ENCODE data around the gene GLIPR1L2. TPM values are rescaled to one million over a fixed set of nuclear protein-coding genes. Genes with fewer than 3 reads are reported as not detected.
"Not testable (repeated sequence)": the region's sequence is repeated elsewhere in the genome, so short reads cannot be mapped to it uniquely, and the experiment has no call there.

Gene GLIPR1L2
- total RNA-seq, 2 donors from 2014 or later = 0.16 to 0.22 TPM

DNA sequence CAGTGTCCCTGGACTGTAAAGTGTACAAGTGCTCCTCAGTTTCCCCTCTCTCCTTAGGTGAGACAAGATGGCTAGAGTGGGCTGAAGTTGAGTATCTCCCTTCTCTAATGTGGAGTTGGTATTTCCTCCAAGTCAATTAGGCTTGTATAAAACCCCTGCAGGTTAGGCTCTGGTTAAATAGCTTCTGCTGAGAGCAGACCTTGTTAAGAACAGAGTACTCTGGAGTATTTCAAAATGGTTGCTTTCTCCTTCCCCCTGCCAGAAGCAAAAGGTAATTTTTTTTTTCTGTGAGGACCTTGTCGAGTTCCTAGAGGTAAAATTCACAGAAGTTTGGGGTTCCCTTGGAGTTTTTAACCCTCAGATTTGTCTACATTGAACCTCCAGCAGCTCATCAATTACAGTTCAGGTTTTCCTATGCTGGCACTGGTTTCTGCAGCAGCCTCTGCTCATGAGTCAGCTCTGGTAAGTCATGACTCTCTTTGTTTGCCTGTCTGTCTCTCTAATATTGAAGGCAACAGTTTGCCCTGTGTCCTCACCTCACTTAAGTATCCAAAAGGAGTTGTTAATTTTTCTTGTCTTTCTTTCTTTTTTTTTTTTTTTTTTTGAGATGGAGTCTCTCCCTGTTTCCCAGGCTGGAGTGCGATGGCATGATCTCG is 61.9 kb downstream of the GLIPR1L2 start:
- Histone ChIP-seq H3K9me3 (no peaks in the 10 kb centered on the region), H3K4me1 (no peaks in the 10 kb centered on the region), H3K9ac (ENCODE audit: low read depth in 2 of 2, low read length in 2 of 2) (no peak overlapping the region), H3K4me3 (no peak overlapping the region), H3K36me3 (no peaks in the 10 kb centered on the region), H3K27me3 (no peaks in the 10 kb centered on the region), H3K27ac (no peak overlapping the region)
- DNase-seq = no peak
- no peak for TF ChIP-seq CTCF (IDR thresholded peaks at IDR 0.05)
- intact Hi-C loops (cut with DNase I) = no loop called here

GRCh38 chr12:75455839-75456238 is 65.0 kb downstream of the GLIPR1L2 start:
- no peaks in the 10 kb centered on the region for H3K9me3 ChIP-seq
- no peak for TF ChIP-seq CTCF (IDR thresholded peaks at IDR 0.05)
- DNase-seq = no peak
- no peaks in the 10 kb centered on the region for H3K4me1 ChIP-seq
- H3K36me3 ChIP-seq = no peaks in the 10 kb centered on the region
- intact Hi-C loops (cut with DNase I) = no loop called here
- H3K27me3 ChIP-seq = no peaks in the 10 kb centered on the region
- no peak overlapping the region for H3K4me3 ChIP-seq
- H3K27ac ChIP-seq = no peak overlapping the region
- no peak overlapping the region for H3K9ac ChIP-seq (ENCODE audit: low read depth in 2 of 2, low read length in 2 of 2)

DNA sequence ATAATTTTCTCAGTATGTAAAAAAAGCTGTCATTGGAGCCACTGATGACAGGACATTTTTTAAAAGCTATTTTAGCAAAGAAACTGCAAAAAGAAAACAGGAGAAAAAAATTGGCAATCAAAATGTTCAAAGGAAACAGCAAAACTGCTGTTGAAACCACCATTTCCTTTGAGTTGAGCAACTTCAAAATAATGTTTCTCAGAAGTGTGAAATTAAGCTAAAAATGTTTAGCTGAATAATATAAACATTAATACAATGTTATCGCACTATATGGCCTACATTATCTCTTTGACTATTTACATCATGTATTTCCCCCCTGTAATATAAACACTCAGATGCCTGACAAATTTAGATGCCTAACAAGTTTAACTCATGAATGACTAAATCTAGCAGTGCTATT is 66.3 kb downstream of the GLIPR1L2 start:
- Histone ChIP-seq H3K9me3 (no peaks in the 10 kb centered on the region), H3K36me3 (no peaks in the 10 kb centered on the region), H3K9ac (ENCODE audit: low read depth in 2 of 2, low read length in 2 of 2) (no peak overlapping the region), H3K4me1 (no peaks in the 10 kb centered on the region), H3K27me3 (no peaks in the 10 kb centered on the region), H3K27ac (no peak overlapping the region), H3K4me3 (no peak overlapping the region)
- no peak for DNase-seq
- TF ChIP-seq CTCF (IDR thresholded peaks at IDR 0.05) = no peak
- intact Hi-C loops (cut with DNase I) = no loop called here

- H3K36me3 ChIP-seq; H3K4me3 ChIP-seq; H3K27me3 ChIP-seq; H3K27ac ChIP-seq; H3K9ac ChIP-seq (ENCODE audit: low read depth in 2 of 2, low read length in 2 of 2); H3K4me1 ChIP-seq; DNase-seq; H3K9me3 ChIP-seq; intact Hi-C loops (cut with DNase I): not testable (repeated sequence)
Observed at GRCh38 chr12:75457866-75458265, 67.0 kb downstream of the GLIPR1L2 start.

DNA sequence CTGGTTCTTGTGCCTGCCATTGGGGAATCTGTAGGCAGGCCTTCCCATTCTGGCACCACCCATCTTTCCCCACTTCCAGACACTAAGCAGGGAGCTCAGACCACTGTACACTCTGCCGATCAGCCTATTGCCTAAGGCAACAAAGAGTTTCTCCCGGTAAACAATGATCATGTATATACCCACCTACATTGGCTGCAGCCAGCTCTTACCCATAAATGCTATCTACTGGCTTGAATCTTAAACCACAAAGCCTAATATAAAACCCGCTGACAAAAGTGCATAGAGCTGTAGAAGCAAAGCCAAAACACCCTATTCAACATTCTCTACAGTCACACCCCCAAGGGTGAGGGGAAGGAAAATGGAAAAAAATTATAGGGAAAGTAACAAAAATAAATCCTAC is 68.9 kb downstream of the GLIPR1L2 start:
- Histone ChIP-seq H3K36me3 (no peaks in the 10 kb centered on the region), H3K27ac (no peak overlapping the region), H3K27me3 (no peaks in the 10 kb centered on the region), H3K4me1 (no peaks in the 10 kb centered on the region), H3K9ac (ENCODE audit: low read depth in 2 of 2, low read length in 2 of 2) (no peak overlapping the region), H3K9me3 (no peaks in the 10 kb centered on the region), H3K4me3 (no peak overlapping the region)
- DNase-seq = no peak
- intact Hi-C loops (cut with DNase I) = no loop called here
- TF ChIP-seq CTCF (IDR thresholded peaks at IDR 0.05) = no peak

DNA sequence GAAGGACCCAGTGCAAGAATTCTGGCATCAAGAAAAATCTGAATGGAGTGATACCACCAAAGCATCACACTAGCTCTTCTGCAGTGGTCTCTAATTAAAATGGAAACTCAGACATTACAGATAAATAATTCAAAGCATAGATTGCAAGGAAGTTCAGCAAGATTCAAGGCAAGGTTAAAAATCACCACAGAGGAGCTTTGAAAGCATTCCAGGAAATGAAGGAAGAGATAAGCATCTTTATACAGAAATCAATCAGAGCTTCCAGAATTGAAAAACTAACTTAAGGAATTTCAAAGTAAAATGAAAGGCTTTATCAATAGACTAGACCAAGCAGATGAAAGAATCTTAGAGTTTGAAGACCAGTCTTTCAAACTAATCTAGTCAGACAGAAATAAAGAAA is 69.3 kb downstream of the GLIPR1L2 start:
- no peaks in the 10 kb centered on the region for H3K9me3 ChIP-seq
- intact Hi-C loops (cut with DNase I) = no loop called here
- no peak overlapping the region for H3K27ac ChIP-seq
- H3K9ac ChIP-seq (ENCODE audit: low read depth in 2 of 2, low read length in 2 of 2) = no peak overlapping the region
- no peak for TF ChIP-seq CTCF (IDR thresholded peaks at IDR 0.05)
- H3K36me3 ChIP-seq = no peaks in the 10 kb centered on the region
- H3K4me1 ChIP-seq = no peaks in the 10 kb centered on the region
- no peaks in the 10 kb centered on the region for H3K27me3 ChIP-seq
- no peak overlapping the region for H3K4me3 ChIP-seq
- no peak for DNase-seq

All from colonic mucosa (tissue), 4 donors.